Neural cell (in vitro differentiated cells): Measurements from ENCODE around the gene PRTG.

ENCODE experiments used
- POLR2AphosphoS5 ChIP-seq: IDR thresholded peaks from 2 replicates; pipeline ENCODE4 v1.6.1; 2012
- RAD21 ChIP-seq: fragments of 450-650 bp; conservative IDR thresholded peaks from 2 replicates; pipeline ENCODE4 v1.6.1; 2014; ENCODE audit warnings: antibody characterized with exemption, mild to moderate bottlenecking, moderate library complexity
- TAF1 ChIP-seq: IDR thresholded peaks from 2 replicates; pipeline ENCODE4 v1.6.1; 2012; ENCODE audit warnings: low read depth
- TF ChIP-seq, protein P1 (sequence below): fragments of 450-650 bp; IDR thresholded peaks from 2 replicates; pipeline ENCODE4 v1.5.1; 2014; ENCODE audit warnings: antibody characterized with exemption, mild to moderate bottlenecking, moderate library complexity; ENCODE audit not compliant: poor library complexity, severe bottlenecking
- TF ChIP-seq, protein P2 (sequence below): IDR thresholded peaks from 2 replicates; pipeline ENCODE4 v1.6.1; 2012; ENCODE audit warnings: borderline replicate concordance

DNA sequence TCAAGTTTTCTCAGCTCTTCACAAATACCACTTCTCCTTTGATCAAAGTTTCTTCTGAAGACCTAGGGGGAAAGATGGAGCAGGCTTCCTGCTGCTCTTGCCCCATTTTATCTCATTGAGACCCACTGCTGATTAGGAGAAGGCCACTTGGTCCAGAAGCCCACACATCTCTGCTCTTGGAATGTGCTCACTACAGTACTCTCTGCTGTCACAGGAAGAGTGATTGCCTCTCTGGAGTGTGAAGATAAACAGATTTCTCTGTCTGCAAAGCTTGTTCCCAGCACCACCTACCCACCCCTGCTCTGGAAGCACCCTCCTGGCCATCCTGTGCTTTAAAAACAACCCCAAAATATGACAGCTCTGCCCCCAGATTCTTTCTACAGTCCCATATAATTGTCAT, 41.3 kb upstream of the PRTG start:
- TF ChIP-seq RAD21: no peak
- TF ChIP-seq, protein P1, sequence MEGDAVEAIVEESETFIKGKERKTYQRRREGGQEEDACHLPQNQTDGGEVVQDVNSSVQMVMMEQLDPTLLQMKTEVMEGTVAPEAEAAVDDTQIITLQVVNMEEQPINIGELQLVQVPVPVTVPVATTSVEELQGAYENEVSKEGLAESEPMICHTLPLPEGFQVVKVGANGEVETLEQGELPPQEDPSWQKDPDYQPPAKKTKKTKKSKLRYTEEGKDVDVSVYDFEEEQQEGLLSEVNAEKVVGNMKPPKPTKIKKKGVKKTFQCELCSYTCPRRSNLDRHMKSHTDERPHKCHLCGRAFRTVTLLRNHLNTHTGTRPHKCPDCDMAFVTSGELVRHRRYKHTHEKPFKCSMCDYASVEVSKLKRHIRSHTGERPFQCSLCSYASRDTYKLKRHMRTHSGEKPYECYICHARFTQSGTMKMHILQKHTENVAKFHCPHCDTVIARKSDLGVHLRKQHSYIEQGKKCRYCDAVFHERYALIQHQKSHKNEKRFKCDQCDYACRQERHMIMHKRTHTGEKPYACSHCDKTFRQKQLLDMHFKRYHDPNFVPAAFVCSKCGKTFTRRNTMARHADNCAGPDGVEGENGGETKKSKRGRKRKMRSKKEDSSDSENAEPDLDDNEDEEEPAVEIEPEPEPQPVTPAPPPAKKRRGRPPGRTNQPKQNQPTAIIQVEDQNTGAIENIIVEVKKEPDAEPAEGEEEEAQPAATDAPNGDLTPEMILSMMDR: no peak
- TF ChIP-seq POLR2AphosphoS5: no peak
- TF ChIP-seq TAF1: no peak
- TF ChIP-seq, protein P2, sequence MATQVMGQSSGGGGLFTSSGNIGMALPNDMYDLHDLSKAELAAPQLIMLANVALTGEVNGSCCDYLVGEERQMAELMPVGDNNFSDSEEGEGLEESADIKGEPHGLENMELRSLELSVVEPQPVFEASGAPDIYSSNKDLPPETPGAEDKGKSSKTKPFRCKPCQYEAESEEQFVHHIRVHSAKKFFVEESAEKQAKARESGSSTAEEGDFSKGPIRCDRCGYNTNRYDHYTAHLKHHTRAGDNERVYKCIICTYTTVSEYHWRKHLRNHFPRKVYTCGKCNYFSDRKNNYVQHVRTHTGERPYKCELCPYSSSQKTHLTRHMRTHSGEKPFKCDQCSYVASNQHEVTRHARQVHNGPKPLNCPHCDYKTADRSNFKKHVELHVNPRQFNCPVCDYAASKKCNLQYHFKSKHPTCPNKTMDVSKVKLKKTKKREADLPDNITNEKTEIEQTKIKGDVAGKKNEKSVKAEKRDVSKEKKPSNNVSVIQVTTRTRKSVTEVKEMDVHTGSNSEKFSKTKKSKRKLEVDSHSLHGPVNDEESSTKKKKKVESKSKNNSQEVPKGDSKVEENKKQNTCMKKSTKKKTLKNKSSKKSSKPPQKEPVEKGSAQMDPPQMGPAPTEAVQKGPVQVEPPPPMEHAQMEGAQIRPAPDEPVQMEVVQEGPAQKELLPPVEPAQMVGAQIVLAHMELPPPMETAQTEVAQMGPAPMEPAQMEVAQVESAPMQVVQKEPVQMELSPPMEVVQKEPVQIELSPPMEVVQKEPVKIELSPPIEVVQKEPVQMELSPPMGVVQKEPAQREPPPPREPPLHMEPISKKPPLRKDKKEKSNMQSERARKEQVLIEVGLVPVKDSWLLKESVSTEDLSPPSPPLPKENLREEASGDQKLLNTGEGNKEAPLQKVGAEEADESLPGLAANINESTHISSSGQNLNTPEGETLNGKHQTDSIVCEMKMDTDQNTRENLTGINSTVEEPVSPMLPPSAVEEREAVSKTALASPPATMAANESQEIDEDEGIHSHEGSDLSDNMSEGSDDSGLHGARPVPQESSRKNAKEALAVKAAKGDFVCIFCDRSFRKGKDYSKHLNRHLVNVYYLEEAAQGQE: no peak
